T-cell (primary cell): ENCODE data around the gene GSX2. TPM values are rescaled to one million over a fixed set of nuclear protein-coding genes. Genes with fewer than 3 reads are reported as not detected.

ENCODE experiments used
- ATAC-seq, 4 experiments: fragments of 200-7000 bp in 3 of 4; fragments of 150-1000 bp in 1 of 4; cut with Tn5 transposase; replicated peaks in 1 of 4; 1 replicate in 3 of 4; 2 replicates in 1 of 4; pipeline ENCODE4 v1.10.0; 2021; ENCODE audit warnings: moderate library complexity in 3 of 4, mild to moderate bottlenecking in 2 of 4, moderate number of reproducible peaks in 1 of 4
- CTCF ChIA-PET, 2 donors: fragments of 300-600 bp; sonication (Branson Sonifier 250); formaldehyde crosslinking; loops; one replicate each; lab custom pipeline; 2022; ENCODE audit warnings: antibody characterized with exemption in 2 of 2; lab: Charles Lee
- POLR2A ChIA-PET, 2 donors: fragments of 300-600 bp; sonication (Branson Sonifier 250); formaldehyde crosslinking; loops; one replicate each; lab custom pipeline; 2022; ENCODE audit warnings: antibody characterized with exemption in 2 of 2; lab: Charles Lee
- DNase-seq, 35 experiments: peaks; one replicate each; pipeline versions ENCODE4 v3.0.0 to v3.0.0-alpha.2; 2013 to 2023
- H3K27ac ChIP-seq: one replicate; pipeline ENCODE4 v1.5.1; 2013; ENCODE audit warnings: low read length
- H3K27me3 ChIP-seq, 2 experiments: replicated peaks in 1 of 2; 1 replicate in 1 of 2; 2 replicates in 1 of 2; pipeline versions ENCODE4 v1.6.1 to v1.7.0; 2013; ENCODE audit warnings: low read length in 1 of 2, mixed read lengths in 1 of 2; ENCODE audit not compliant: control insufficient read depth in 2 of 2, insufficient read depth in 2 of 2; ENCODE audit errors: extremely low read depth in 1 of 2
- H3K36me3 ChIP-seq, 2 donors: 1 replicate in 1 of 2; 2 replicates in 1 of 2; pipeline versions ENCODE4 v1.6.1 to v1.7.0; 2013; ENCODE audit warnings: low read length in 1 of 2; ENCODE audit not compliant: control insufficient read depth in 2 of 2, insufficient read depth in 1 of 2; ENCODE audit errors: extremely low read depth in 1 of 2
- H3K4me1 ChIP-seq, 2 experiments: 1 replicate in 1 of 2; 2 replicates in 1 of 2; pipeline versions ENCODE4 v1.6.1 to v1.7.0; 2013; ENCODE audit warnings: low read length in 2 of 2, mixed read lengths in 1 of 2; ENCODE audit not compliant: insufficient read depth in 2 of 2, control insufficient read depth in 1 of 2; ENCODE audit errors: extremely low read depth in 1 of 2
- H3K4me3 ChIP-seq, 2 donors: 1 replicate in 1 of 2; 2 replicates in 1 of 2; pipeline versions ENCODE4 v1.5.1 to v1.7.0; 2013; ENCODE audit warnings: mild to moderate bottlenecking in 2 of 2, low read length in 1 of 2, moderate library complexity in 1 of 2; ENCODE audit not compliant: control insufficient read depth in 1 of 2; ENCODE audit errors: extremely low read depth in 1 of 2
- H3K9me3 ChIP-seq: 2 replicates; pipeline ENCODE4 v1.7.0; 2013
- H3K27ac Mint-ChIP-seq, 2 donors: one replicate each; pipeline ENCODE4 v1.8.0; 2020 to 2021; ENCODE audit warnings: mild to moderate bottlenecking in 2 of 2, mixed read lengths in 2 of 2
- H3K27me3 Mint-ChIP-seq, 2 donors: one replicate each; pipeline ENCODE4 v1.8.0; 2021 to 2022; ENCODE audit warnings: mixed read lengths in 2 of 2
- H3K36me3 Mint-ChIP-seq: one replicate; pipeline ENCODE4 v1.8.0; 2021; ENCODE audit warnings: mixed read lengths
- H3K4me1 Mint-ChIP-seq, 3 donors: one replicate each; pipeline ENCODE4 v1.8.0; 2020 to 2022; ENCODE audit warnings: mixed read lengths in 3 of 3, mild to moderate bottlenecking in 1 of 3
- H3K4me3 Mint-ChIP-seq, 3 donors: one replicate each; pipeline ENCODE4 v1.8.0; 2020 to 2022; ENCODE audit warnings: mild to moderate bottlenecking in 3 of 3, mixed read lengths in 3 of 3, moderate library complexity in 3 of 3
- H3K9me3 Mint-ChIP-seq, 3 donors: one replicate each; pipeline ENCODE4 v1.8.0; 2020 to 2022; ENCODE audit warnings: mixed read lengths in 3 of 3
- WGBS: methylation state at CpG from one replicate; pipeline ENCODE4 v1.1.5; 2013; ENCODE audit warnings: missing lambda C conversion rate; ENCODE audit not compliant: insufficient coverage; 5-methylcytosine and 5-hydroxymethylcytosine counted together
- total RNA-seq, 35 experiments: library from RNA in 6 of 35; stranded (reverse) in 6 of 35; fragments of 120-200 nt in 1 of 35; gene quantifications; one replicate each; pipeline versions ENCODE4 v1.2.1 to v1.2.4 and lab custom pipeline; 2013 to 2026

Gene GSX2
- total RNA-seq, 5 donors from 2014 or later (not counting 1 experiment from before 2014, with no cell fraction given) = not detected

DNA sequence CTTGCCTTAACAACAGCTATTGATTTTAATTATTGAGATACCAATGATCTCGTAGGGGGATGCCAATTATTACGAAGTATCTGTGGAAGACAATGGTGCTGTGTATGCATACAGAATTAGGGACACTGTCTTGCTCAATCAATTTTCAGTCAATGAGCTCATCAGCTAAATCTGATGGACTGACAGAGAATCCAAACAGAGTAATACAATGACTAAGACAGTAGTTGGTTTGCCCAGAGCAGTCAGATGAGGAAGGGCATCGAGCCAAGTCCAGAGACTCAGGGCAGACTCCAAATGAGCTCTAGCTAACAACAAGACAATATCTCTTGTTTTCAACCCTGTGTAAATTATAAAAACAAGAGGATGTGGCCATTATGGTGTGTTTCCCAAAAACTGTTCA is 14.7 kb upstream of the GSX2 start:
- no peak overlapping the region for H3K27ac Mint-ChIP-seq
- no CpG with 5 or more reads among the region's 3 CpGs for WGBS

DNA sequence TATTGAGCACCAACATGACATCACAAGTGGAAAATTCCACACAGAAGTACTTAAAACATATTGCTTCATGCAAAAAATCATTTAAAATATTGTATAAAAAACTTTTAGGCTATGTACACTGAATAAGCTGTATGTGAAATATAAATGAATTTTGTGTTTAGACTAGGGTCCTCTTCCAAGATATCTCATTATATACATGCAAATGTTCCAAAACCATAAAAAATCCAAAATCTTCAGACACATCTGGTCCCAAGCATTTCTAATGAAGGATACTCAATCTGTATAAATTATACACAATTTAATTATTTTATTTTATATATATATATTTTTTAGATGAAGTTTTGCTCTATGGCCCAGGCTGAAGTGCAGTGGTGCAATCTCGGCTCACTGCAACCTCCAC is 10.1 kb upstream of the GSX2 start:
- Histone ChIP-seq H3K4me3 (no peak overlapping the region), H3K36me3 (no peaks in the 10 kb centered on the region), H3K27ac (no peak overlapping the region), H3K9me3 (no peaks in the 10 kb centered on the region), H3K4me1 (peaks cover 13 to 30% of the 10 kb centered on the region in 2 experiments), H3K27me3 (peaks cover 18 to 34% of the 10 kb centered on the region in 2 experiments)
- ChIA-PET CTCF (no interaction called here), POLR2A (no interaction called here)
- peaks cover 23 to 36% (median 28%) of the 10 kb centered on the region in 3 donors for H3K4me1 Mint-ChIP-seq
- H3K9me3 Mint-ChIP-seq = no peaks in the 10 kb centered on the region
- ATAC-seq (no peak), DNase-seq (no peak)
- H3K4me3 Mint-ChIP-seq = no peak overlapping the region
- H3K36me3 Mint-ChIP-seq = no peaks in the 10 kb centered on the region
- no CpG with 5 or more reads among the region's 1 CpG for WGBS
- H3K27ac Mint-ChIP-seq = no peak overlapping the region
- peaks cover 31 to 34% of the 10 kb centered on the region in 2 donors for H3K27me3 Mint-ChIP-seq

More for the DNA sequence above, 14.7 kb upstream of the GSX2 start:
- no peak for DNase-seq
- Histone ChIP-seq H3K9me3 (no peaks in the 10 kb centered on the region), H3K27me3 (peaks cover 6 to 7% of the 10 kb centered on the region in 2 experiments), H3K4me3 (no peak overlapping the region), H3K4me1 (no peaks in the 10 kb centered on the region), H3K27ac (no peak overlapping the region), H3K36me3 (no peaks in the 10 kb centered on the region)
- Mint-ChIP-seq H3K36me3 (no peaks in the 10 kb centered on the region), H3K4me3 (no peak overlapping the region), H3K27me3 (peaks cover 3 to 10% of the 10 kb centered on the region in 2 donors), H3K9me3 (no peaks in the 10 kb centered on the region), H3K4me1 (no peaks in the 10 kb centered on the region)
- ATAC-seq = no peak
- CTCF ChIA-PET = no interaction called here
- POLR2A ChIA-PET = interaction anchor here in 1 of 2 donors (0.6 kb wide), 2 partner anchors 26 to 85 kb away, joined by 3 to 4 read pairs; no protein-coding TSS in a partner anchor

DNA sequence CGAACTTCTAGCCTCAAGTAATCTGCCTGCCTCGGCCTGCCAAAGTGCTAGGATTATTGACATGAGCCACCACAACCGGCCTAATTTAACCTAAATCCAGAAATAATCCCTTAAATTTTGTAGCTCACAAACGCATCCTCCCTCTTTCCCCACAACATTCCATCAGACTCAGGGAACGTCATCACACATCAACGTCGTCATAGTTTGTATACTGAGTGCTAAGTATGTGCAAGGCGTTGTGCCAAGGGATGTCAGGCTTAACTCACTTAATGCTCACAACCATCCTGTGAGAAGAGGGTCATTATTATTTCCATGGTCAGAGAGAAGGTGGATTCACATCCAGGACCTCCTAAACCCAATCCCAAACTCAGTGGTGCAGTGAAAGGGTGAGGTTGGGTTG is 9.6 kb upstream of the GSX2 start:
- H3K27ac Mint-ChIP-seq = no peak overlapping the region
- ChIA-PET CTCF (no interaction called here), POLR2A (no interaction called here)
- WGBS = 62% methylated on average over 2 of the region's 8 CpGs
- no peaks in the 10 kb centered on the region for H3K9me3 ChIP-seq
- no peak overlapping the region for H3K4me3 ChIP-seq
- peaks cover 23 to 38% (median 28%) of the 10 kb centered on the region in 3 donors for H3K4me1 Mint-ChIP-seq
- peaks cover 36 to 40% of the 10 kb centered on the region in 2 donors for H3K27me3 Mint-ChIP-seq
- H3K4me1 ChIP-seq = peaks cover 13 to 30% of the 10 kb centered on the region in 2 experiments
- no peak overlapping the region for H3K27ac ChIP-seq
- no peak for DNase-seq
- H3K36me3 ChIP-seq = no peaks in the 10 kb centered on the region
- ATAC-seq = no peak
- H3K4me3 Mint-ChIP-seq = peak overlapping the region in 1 of 3 donors; percentile 86
- H3K9me3 Mint-ChIP-seq = no peaks in the 10 kb centered on the region
- H3K27me3 ChIP-seq = peaks cover 21 to 39% of the 10 kb centered on the region in 2 experiments
- H3K36me3 Mint-ChIP-seq = no peaks in the 10 kb centered on the region

DNA sequence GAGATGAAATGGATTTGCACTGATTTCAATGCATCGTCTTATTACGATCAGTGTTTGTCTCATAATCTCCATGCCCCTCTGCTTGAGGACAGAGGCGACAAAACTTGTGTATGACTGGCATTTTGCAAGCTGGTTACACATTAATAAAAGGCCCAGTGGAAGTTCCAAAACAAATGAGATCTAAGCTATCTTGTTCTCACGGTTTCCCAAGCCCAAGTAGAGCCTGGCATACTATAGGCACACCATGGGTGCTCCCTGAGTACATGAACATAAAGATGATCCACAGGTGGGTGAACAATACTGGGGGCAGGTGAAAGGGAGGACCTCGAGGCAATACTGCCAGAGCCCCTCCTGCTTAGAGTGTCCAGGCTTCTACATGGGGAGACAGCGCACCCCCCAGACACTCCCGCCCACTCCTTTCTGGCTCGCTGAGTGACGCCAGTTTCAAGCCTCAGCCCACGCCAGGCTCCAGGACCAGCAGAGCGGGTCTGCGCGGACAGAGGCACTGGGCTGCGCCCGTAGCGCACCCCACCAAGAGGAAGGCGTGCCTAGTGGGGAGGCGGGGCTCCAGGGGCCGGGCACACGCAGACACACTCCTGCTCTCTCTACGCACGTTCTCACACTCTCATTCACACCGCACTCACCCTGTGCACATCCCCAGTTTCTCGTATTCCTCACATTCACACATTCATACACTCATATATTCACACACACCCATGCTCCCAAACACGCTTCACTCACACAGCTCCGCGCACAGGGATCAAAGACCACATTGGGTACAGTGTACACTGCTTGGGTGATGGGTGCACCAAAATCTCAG is 8.9 kb upstream of the GSX2 start:
- Mint-ChIP-seq H3K27me3 (peaks cover 42 to 45% of the 10 kb centered on the region in 2 donors), H3K27ac (no peak overlapping the region), H3K4me3 (peak overlapping the region; percentile 83 to 88 (median 86)), H3K9me3 (no peaks in the 10 kb centered on the region), H3K4me1 (peaks cover 23 to 40% (median 29%) of the 10 kb centered on the region in 3 donors), H3K36me3 (no peaks in the 10 kb centered on the region)
- 20% methylated on average over 21 of the region's 27 CpGs for WGBS
- DNase-seq (peak in 4 of 35 experiments; percentile 11 to 50 (median 36)), ATAC-seq (peak; percentile 46 to 61 (median 52))
- CTCF ChIA-PET = no interaction called here
- Histone ChIP-seq H3K27me3 (peaks cover 22 to 43% of the 10 kb centered on the region in 2 experiments), H3K9me3 (no peaks in the 10 kb centered on the region), H3K27ac (no peak overlapping the region), H3K4me1 (peaks cover 13 to 30% of the 10 kb centered on the region in 2 experiments), H3K36me3 (no peaks in the 10 kb centered on the region), H3K4me3 (peak overlapping the region; percentile 56 to 83)
- POLR2A ChIA-PET = no interaction called here

DNA sequence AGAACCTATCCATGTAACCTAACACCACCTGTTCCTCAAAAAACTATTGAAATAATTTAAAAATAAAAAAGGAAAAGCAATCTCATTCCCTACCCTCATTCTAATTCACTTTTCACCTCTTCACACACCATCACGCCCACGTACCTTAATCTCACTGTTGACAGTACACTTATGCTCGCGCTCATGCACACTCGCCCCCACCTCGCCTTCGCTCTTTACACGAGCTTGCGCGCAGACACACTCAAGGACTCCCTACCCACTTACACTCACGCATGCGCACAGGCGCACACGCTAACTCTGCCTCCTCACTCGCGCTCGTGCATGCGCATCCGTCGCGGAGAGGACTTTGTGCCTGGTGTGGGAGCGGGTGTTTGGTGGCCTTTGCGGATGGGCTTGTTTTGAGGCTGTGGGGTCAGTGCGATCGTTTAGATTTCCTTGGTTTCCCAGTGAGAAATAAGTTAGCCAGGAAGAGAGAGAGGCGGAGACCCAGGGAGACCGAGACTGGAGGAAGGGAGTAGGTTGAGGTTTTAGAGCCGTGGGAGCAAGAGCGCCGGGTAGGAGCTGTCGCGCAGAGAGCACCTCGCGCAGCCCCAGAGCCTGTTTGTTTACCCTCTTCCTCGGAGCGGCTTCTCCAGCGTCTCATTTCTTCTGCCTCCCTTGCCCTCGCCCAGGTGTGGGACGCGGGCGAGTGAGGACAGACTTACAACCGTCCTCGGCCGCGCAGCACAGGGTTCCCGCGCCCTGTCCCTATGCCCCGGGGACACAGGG is 8.1 kb upstream of the GSX2 start:
- peak overlapping the region in 1 of 2 donors; percentile 12 for H3K27ac Mint-ChIP-seq

More for the DNA sequence above, 8.1 kb upstream of the GSX2 start:
- Histone ChIP-seq H3K9me3 (no peaks in the 10 kb centered on the region), H3K27ac (no peak overlapping the region), H3K4me1 (peaks cover 13 to 30% of the 10 kb centered on the region in 2 experiments), H3K4me3 (peak overlapping the region; percentile 56 to 83), H3K36me3 (no peaks in the 10 kb centered on the region), H3K27me3 (peaks cover 22 to 49% of the 10 kb centered on the region in 2 experiments)
- Mint-ChIP-seq H3K27me3 (peaks cover 50 to 53% of the 10 kb centered on the region in 2 donors), H3K36me3 (no peaks in the 10 kb centered on the region), H3K4me3 (peak overlapping the region; percentile 83 to 88 (median 86)), H3K4me1 (peaks cover 23 to 40% (median 32%) of the 10 kb centered on the region in 3 donors), H3K9me3 (no peaks in the 10 kb centered on the region)
- peak; percentile 67 to 90 (median 77) for DNase-seq
- CTCF ChIA-PET = no interaction called here
- peak; percentile 89 to 95 (median 93) for ATAC-seq
- POLR2A ChIA-PET = interaction anchor here (0.6 to 0.7 kb wide), 2 partner anchors 28 to 1240 kb away, joined by 3 read pairs; no protein-coding TSS in a partner anchor
- 1% methylated on average over 37 of the region's 48 CpGs for WGBS
